ENCODE data around the gene TTC23.

The TTC23 gene

DNA sequence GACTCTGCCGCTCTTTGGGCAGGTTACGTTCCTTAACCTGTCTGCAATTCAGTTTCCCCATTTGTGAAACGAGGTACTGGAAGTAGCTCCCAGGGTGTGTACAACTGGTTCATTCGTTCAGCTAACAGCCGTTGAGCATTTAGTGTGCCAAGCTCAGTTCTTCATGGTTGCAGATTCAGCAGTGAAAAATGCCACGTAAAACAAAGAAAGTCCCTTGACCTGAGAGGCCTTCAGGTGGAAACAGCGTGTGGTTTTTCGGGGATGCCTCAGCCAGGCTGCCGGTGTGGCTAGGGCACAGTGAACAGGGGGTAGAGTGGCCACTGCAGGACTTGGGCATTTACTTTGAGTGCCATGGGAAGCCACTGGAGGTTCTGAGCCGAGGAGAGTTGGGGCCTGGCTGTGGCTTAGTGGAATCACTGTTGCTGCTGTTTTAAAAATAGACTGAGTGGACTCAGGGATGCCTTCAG lies 139.8 kb downstream of the TTC23 start:
- no peak overlapping the region for H3K4me3 ChIP-seq (ENCODE audit: low read depth, low read length)
- TF ChIP-seq, protein P1, sequence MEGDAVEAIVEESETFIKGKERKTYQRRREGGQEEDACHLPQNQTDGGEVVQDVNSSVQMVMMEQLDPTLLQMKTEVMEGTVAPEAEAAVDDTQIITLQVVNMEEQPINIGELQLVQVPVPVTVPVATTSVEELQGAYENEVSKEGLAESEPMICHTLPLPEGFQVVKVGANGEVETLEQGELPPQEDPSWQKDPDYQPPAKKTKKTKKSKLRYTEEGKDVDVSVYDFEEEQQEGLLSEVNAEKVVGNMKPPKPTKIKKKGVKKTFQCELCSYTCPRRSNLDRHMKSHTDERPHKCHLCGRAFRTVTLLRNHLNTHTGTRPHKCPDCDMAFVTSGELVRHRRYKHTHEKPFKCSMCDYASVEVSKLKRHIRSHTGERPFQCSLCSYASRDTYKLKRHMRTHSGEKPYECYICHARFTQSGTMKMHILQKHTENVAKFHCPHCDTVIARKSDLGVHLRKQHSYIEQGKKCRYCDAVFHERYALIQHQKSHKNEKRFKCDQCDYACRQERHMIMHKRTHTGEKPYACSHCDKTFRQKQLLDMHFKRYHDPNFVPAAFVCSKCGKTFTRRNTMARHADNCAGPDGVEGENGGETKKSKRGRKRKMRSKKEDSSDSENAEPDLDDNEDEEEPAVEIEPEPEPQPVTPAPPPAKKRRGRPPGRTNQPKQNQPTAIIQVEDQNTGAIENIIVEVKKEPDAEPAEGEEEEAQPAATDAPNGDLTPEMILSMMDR (IDR thresholded peaks at IDR 0.05; ENCODE audit: low read depth, low read length): no peak

DNA sequence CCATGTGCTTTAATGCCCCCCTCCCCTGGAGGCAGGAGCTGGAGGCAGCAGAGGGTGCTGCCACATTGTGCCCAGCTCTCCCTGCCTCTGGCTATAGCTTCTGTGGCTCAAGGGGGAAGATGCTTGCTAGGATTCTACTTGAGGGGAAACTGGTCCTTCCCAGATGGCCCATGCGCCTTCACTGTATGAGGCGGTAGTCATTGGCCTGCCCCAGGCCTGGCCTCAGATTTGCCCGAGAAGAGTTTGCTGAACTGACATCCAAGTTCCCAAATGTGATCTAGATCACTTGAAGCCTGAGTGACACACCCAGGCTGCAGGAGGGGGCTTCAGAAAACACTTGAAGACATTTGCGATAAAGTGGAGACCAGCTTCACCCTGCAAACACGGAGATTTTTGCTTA lies 140.4 kb downstream of the TTC23 start:
- TF ChIP-seq, protein P1 (IDR thresholded peaks at IDR 0.05; ENCODE audit: low read depth, low read length): no peak
- H3K4me3 ChIP-seq (ENCODE audit: low read depth, low read length): no peak overlapping the region

DNA sequence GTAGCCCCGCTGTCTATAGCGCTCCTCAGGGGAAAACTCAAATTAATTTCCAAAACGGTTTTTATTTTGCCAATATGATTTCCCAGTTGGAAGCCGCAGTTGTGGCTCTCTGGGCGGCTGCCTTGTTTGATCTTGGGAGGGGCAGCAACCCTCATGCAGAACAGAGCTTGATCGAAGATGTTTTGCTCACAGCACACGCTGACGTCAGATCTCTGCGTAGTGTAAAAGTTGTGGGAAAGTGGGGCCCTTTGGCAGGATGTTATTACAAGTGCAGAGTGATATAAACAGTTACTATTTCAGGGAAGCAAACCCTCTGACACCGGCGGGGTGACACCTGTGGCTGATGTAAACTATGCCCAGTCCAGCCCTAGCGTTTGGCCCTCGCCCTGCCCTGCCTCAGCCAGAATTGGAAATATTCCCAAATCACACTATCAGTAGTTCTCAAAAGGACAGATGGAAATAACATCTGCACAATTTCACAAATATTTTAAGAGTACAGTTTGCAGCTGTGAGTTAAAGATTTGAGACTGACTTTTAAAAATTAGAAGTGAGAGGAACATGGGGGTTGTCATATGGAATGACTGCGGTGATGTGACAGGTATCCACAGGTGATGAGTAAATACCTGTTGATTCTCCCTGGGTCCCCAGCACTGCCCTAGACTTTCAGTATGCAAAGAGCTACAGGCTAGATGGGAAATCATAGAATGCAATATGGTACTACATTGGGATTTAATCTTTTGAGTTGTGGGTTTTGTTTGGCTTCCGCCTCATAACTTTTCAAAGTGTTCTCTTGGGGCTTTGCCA lies 142.8 kb downstream of the TTC23 start:
- TF ChIP-seq, protein P1 (IDR thresholded peaks at IDR 0.05; ENCODE audit: low read depth, low read length): no peak
- peak overlapping the region; percentile 66 for H3K4me3 ChIP-seq (ENCODE audit: low read depth, low read length)

DNA sequence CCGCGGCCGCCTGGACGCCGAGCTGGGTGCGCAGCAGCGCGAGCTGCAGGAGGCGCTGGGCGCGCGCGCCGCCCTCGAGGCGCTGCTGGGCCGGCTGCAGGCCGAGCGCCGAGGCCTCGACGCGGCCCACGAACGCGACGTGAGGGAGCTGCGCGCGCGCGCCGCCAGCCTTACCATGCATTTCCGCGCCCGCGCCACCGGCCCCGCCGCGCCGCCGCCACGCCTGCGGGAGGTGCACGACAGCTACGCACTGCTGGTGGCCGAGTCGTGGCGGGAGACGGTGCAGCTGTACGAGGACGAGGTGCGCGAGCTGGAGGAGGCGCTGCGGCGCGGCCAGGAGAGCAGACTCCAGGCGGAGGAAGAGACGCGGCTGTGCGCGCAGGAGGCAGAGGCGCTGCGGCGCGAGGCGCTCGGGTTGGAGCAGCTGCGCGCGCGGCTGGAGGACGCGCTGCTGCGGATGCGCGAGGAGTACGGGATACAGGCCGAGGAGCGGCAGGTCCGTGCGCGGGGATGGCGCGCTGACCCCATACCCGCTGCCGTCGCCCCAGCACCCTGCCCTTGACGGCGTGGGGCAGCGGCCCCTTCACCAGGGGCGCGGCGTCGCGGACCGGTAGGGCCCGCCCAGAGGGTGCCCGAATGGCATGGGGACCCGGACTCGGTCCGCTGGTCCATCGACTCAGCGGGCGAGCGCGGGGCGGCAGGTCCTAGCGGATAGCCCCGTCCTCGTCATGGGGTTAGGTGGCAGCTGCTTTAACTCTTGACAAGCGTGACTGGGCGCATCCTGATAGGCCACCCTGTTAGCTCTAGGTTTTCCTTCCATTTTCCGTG lies 143.7 kb downstream of the TTC23 start:
- TF ChIP-seq, protein P1 (IDR thresholded peaks at IDR 0.05; ENCODE audit: low read depth, low read length): no peak
- H3K4me3 ChIP-seq (ENCODE audit: low read depth, low read length): peak overlapping the region; percentile 66

DNA sequence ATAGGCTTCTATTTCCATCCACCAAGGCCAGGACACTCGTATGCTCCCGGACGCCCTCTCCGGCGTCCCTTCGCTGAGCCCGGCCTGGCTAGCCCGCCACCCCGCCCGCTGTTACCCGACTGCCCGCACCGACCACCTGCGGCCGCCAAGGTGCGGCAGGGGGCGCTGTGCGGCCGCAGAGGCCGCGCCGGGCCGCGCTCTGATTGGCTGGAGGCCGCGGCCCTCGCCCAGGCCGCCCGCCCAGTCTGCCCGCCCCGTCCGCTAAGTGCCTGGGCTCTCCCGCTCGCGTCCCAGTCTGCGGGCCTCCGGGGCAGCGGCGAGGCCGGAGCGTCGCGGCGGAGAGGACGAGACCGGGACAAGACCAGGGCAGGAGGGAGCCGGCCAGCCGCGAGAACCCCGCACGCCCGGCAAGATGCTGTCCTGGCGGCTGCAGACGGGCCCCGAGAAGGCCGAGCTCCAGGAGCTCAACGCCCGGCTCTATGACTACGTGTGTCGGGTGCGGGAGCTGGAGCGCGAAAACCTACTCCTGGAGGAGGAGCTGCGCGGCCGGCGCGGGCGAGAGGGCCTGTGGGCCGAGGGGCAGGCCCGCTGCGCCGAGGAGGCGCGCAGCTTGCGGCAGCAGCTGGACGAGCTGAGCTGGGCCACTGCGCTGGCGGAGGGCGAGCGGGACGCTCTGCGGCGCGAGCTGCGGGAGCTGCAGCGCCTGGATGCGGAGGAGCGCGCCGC lies 144.4 kb downstream of the TTC23 start, which contains the start of gene SYNM:
TSS of gene SYNM (plus strand) at position 293 of the 726 bp plus-strand sequence. CDS start at position 413, 120 bp downstream.
- TF ChIP-seq, protein P1 (IDR thresholded peaks at IDR 0.05; ENCODE audit: low read depth, low read length): peak; percentile 33
- peak within 1 kb of the TSS; percentile 66 for H3K4me3 ChIP-seq (ENCODE audit: low read depth, low read length)

DNA sequence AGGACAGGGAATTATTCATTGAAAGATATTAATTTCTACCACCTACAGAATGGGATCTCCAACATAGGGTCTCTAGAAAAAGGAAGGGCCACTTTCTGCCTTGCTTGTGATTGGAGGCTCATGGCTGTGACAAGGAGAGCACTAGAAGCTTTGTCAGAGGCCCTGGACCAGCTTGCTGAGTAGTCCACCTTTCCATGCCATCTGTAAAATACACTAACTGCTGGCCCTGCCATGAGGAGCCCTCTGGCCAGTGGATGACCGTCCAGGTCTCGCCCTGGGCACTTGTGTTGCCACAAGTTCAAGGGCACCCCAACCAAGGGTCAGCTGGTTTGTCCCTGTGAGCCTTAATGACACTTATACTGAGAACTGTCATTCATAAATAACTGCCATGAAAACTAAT lies 146.1 kb downstream of the TTC23 start:
- TF ChIP-seq, protein P1 (IDR thresholded peaks at IDR 0.05; ENCODE audit: low read depth, low read length): no peak
- no peak overlapping the region for H3K4me3 ChIP-seq (ENCODE audit: low read depth, low read length)

All from WI38 (cell line).